Prostate gland (tissue), 2 donors: ENCODE measurements around the gene PTPRG. TPM values are rescaled to one million over a fixed set of nuclear protein-coding genes. Genes with fewer than 3 reads are reported as not detected.

Source experiments
- DNase-seq: peaks from one replicate; pipeline ENCODE4 v3.0.0-alpha.2; 2019; ENCODE audit warnings: low spot score
- H3K27ac ChIP-seq, 2 donors: fragments of 200-600 bp; sonication (generic); 2 replicates each; pipeline ENCODE4 v1.5.1; 2017 to 2019
- H3K27me3 ChIP-seq: fragments of 200-600 bp; sonication (generic); replicated peaks from 2 replicates; pipeline ENCODE4 v1.5.1; 2019; ENCODE audit not compliant: insufficient read depth
- H3K36me3 ChIP-seq, 2 donors: fragments of 200-600 bp; sonication (generic); 1 replicate in 1 of 2; 2 replicates in 1 of 2; pipeline versions ENCODE4 v1.5.1 to v1.8.1; 2017 to 2019
- H3K4me1 ChIP-seq: fragments of 200-600 bp; sonication (generic); replicated peaks from 2 replicates; pipeline ENCODE4 v1.5.1; 2019
- H3K4me3 ChIP-seq, 2 donors: fragments of 200-600 bp; sonication (generic); 2 replicates each; pipeline ENCODE4 v1.5.1; 2017 to 2019
- H3K9me3 ChIP-seq: fragments of 200-600 bp; sonication (generic); 2 replicates; pipeline ENCODE4 v1.5.1; 2017
- POLR2A ChIP-seq: fragments of 450-650 bp; IDR thresholded peaks from one replicate; pipeline ENCODE4 v1.6.1; 2016; ENCODE audit warnings: antibody characterized with exemption, mild to moderate bottlenecking
- POLR2AphosphoS5 ChIP-seq: sonication (generic); formaldehyde crosslinking; IDR thresholded peaks from one replicate; pipeline ENCODE4 v1.6.1; 2017; ENCODE audit warnings: antibody characterized with exemption
- WGBS: methylation state at CpG from one replicate; pipeline ENCODE4 v1.1.5; 2018; 5-methylcytosine and 5-hydroxymethylcytosine counted together
- intact Hi-C: fragments of 100-400 bp; cut with DNase I; formaldehyde crosslinking; loops from one replicate; pipeline ENCODE4 v1.14.2; 2022
- total RNA-seq, 2 donors: library from RNA; depleted of rRNA; stranded (reverse); fragments of >200 nt; gene quantifications; one replicate each; pipeline ENCODE4 v1.1.0, GENCODE V29; 2016
- TF ChIP-seq, protein P1 (sequence below), 4 experiments: fragments of 200-600 bp in 2 of 4; fragments of 450-650 bp in 2 of 4; sonication (generic) in 2 of 4; IDR thresholded peaks; 1 replicate in 3 of 4; 2 replicates in 1 of 4; pipeline ENCODE4 v1.5.1; 2016 to 2019; ENCODE audit warnings: antibody characterized with exemption in 4 of 4, mild to moderate bottlenecking in 2 of 4, moderate library complexity in 2 of 4

The PTPRG gene
- total RNA-seq, 2 donors from 2014 or later, result 22.0 to 78.6 TPM

DNA sequence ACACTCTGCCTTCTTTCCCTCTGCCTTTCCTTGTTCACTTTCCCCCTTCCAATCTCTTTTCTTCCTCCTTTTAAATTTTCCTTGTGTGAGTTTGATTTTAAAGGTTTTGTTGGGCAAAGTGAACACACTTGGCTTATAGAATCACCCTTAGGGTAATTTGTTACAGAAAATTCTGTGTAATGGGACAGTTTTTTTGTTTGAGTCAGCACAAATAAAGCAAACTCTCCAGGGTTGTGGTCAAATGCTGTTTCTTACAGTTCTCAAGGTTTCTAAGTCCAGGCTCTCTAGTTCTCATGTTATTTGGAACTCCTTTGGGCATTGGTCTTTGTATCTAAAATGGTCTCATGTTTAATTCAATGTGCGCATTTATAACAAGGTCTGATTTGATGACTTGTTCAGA, 307.1 kb downstream of the PTPRG start:
- H3K36me3 ChIP-seq, result no peaks in the 10 kb centered on the region
- no peak for DNase-seq
- no peaks in the 10 kb centered on the region for H3K9me3 ChIP-seq
- H3K27ac ChIP-seq, result no peak overlapping the region
- no peak overlapping the region for H3K4me3 ChIP-seq
- TF ChIP-seq POLR2AphosphoS5 (no peak), POLR2A (no peak)
- TF ChIP-seq, protein P1, sequence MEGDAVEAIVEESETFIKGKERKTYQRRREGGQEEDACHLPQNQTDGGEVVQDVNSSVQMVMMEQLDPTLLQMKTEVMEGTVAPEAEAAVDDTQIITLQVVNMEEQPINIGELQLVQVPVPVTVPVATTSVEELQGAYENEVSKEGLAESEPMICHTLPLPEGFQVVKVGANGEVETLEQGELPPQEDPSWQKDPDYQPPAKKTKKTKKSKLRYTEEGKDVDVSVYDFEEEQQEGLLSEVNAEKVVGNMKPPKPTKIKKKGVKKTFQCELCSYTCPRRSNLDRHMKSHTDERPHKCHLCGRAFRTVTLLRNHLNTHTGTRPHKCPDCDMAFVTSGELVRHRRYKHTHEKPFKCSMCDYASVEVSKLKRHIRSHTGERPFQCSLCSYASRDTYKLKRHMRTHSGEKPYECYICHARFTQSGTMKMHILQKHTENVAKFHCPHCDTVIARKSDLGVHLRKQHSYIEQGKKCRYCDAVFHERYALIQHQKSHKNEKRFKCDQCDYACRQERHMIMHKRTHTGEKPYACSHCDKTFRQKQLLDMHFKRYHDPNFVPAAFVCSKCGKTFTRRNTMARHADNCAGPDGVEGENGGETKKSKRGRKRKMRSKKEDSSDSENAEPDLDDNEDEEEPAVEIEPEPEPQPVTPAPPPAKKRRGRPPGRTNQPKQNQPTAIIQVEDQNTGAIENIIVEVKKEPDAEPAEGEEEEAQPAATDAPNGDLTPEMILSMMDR (IDR thresholded peaks at IDR 0.05), result no peak
- H3K27me3 ChIP-seq, result no peaks in the 10 kb centered on the region
- no peaks in the 10 kb centered on the region for H3K4me1 ChIP-seq
- 92% methylated on average over 1 of the region's 1 CpG for WGBS
- intact Hi-C loops, result no loop called here

DNA sequence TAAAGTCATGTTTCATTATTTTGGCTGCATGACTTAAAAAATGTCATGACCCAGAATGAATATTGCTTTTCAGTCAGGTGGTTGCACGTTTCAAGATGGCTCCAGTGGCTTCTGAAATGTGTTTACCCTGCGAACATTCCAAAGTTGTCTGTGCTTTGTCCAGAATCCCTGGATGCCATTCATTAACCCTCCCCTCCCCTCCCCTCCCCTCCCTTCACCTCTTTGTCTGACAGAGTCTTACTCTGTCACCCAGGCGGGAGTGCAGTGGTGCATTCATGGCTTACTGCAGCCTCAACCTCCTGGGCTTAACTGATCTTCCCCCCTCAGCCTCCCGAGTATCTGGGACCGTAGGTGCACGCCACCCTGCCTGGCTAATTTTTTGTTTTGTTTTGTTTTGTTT, 308.0 kb downstream of the PTPRG start:
- H3K4me1 ChIP-seq, result no peaks in the 10 kb centered on the region
- H3K36me3 ChIP-seq, result no peaks in the 10 kb centered on the region
- TF ChIP-seq POLR2AphosphoS5 (no peak), POLR2A (no peak)
- TF ChIP-seq, protein P1 (IDR thresholded peaks at IDR 0.05), result no peak
- no peaks in the 10 kb centered on the region for H3K27me3 ChIP-seq
- H3K4me3 ChIP-seq, result no peak overlapping the region
- H3K27ac ChIP-seq, result no peak overlapping the region
- no peaks in the 10 kb centered on the region for H3K9me3 ChIP-seq
- WGBS, result 82% methylated on average over 6 of the region's 6 CpGs
- intact Hi-C loops, result no loop called here
- DNase-seq, result no peak

DNA sequence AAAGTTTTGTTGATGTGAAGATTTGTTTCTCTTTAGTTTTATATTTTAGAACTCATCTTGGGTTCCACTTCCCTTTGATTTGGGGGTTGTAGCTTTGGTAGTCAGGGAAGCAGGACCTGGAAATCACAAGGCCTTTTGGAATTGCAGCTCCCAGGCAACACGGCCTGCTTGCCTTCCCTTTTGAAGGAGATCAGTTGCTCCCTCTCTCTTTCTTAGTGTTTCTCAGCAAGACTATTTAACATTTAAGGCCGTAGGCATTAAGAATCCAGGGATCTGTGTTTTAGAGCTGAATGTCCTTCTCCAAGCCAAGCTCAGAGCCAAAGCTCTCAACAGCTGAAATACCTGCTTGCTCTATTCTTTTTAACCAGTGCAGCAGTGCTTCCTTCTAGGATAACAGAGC, 310.3 kb downstream of the PTPRG start:
- TF ChIP-seq, protein P1 (IDR thresholded peaks at IDR 0.05), result no peak
- no peak for TF ChIP-seq POLR2AphosphoS5
- no peak for TF ChIP-seq POLR2A
- Histone ChIP-seq H3K27me3 (no peaks in the 10 kb centered on the region), H3K36me3 (no peaks in the 10 kb centered on the region), H3K27ac (no peak overlapping the region), H3K4me1 (no peaks in the 10 kb centered on the region), H3K4me3 (no peak overlapping the region), H3K9me3 (no peaks in the 10 kb centered on the region)
- no peak for DNase-seq
- intact Hi-C loops, result loop anchor here (10.0 kb wide), 1 partner anchor 223 kb away; no protein-coding TSS in a partner anchor
- WGBS, result 77% methylated on average over 2 of the region's 2 CpGs

DNA sequence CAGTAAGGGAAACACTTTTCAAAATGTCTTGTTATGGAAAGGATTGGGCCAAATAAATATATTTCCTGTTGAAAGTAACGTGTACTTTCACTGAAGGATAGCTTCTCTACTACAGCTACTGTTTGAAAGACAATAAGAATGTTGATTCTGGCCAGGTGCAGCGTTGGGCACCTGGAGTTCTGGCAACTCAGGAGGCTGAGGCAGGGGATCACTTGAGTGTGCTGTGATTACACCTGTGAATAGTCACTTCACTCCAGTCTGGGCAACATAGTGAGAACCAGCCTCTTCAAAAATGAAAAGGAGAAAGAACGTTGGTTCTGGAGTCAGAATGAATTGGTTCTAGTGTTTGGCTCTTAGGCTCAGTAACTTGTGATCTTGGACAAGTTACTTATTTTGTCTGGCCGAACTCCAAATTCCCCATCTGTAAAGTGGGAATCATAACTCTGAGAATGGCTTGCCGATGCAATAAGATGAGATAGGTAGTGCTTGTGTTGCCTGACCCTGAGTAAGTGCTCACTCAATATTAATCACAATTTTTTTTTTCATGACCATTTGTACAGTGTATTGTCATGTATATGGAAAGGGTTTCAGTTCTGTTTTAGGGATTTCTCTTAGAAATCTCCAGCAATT, 310.8 kb downstream of the PTPRG start:
- no peaks in the 10 kb centered on the region for H3K9me3 ChIP-seq
- no peaks in the 10 kb centered on the region for H3K4me1 ChIP-seq
- H3K36me3 ChIP-seq, result no peaks in the 10 kb centered on the region
- H3K27me3 ChIP-seq, result no peaks in the 10 kb centered on the region
- H3K27ac ChIP-seq, result no peak overlapping the region
- no peak for TF ChIP-seq POLR2AphosphoS5
- TF ChIP-seq, protein P1 (IDR thresholded peaks at IDR 0.05), result no peak
- no peak for TF ChIP-seq POLR2A
- no peak overlapping the region for H3K4me3 ChIP-seq
- intact Hi-C loops, result loop anchor here (10.0 kb wide), 1 partner anchor 223 kb away; no protein-coding TSS in a partner anchor
- DNase-seq, result no peak
- 62% methylated on average over 5 of the region's 5 CpGs for WGBS
